GM18505 (cell line): ENCODE measurements around the gene CPS1.

Experiments used
- ATAC-seq: cut with Tn5 transposase; IDR thresholded peaks from one replicate; pipeline ENCODE4 v1.9.1; 2021; ENCODE audit not compliant: unreplicated experiment
- POLR2A ChIP-seq: IDR thresholded peaks from 4 replicates; pipeline ENCODE4 v1.6.1; 2011; ENCODE audit warnings: borderline replicate concordance; ENCODE audit not compliant: insufficient read depth, insufficient read length; ENCODE audit errors: extremely low read depth

CPS1 gene

DNA sequence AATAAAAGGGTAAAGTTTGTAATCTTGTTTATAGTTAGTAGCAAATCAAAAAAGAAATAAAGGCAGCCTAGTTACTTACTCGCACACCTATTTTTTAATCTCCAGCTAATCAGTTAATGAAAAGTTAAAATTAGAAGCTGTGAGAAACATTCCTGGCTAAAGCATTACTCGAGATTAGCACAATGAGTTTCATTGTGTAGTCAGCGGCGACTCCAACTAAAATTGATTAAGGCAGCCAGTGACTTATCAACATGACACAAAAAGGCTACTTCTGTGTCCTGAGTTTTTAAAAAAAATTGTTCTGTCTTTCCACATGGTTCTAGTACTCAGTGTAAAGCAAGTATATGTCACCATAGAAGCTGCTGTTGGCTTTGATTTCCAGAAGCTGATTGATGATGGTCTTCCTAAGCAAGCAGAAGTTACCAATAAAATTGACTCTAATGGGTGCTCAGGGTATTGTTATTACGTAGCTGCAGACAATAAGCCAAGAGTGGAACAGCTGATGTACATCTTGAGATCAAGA is 159.2 kb downstream of the CPS1 start:
- no peak for ATAC-seq
- no peak for TF ChIP-seq POLR2A

GRCh38 chr2:210718503-210718902 is 162.1 kb downstream of the CPS1 start:
- no peak for ATAC-seq
- no peak for TF ChIP-seq POLR2A

- no peak for ATAC-seq
- TF ChIP-seq POLR2A: no peak
Measured at GRCh38 chr2:210722092-210722491, 165.7 kb downstream of the CPS1 start.

DNA sequence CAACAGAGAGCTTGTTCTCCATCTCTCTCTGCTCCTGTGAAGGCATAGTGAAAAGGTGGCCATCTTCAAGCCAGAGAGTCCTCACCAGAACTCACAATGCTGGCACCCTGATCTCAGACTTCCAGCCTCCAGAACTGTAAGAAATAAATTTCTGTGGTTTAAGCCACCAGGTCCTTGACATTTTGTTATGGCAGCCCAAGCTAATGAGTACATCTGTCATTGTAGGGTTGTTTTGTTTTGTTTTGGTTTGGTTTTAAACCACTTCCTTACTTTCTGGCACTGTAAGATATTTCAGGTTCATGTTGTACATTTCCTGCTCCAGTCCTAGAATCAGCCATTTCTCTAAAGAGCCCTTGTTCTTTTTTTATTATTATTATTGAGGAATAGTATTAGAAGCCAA is 171.2 kb downstream of the CPS1 start:
- ATAC-seq: no peak
- TF ChIP-seq POLR2A: no peak
